Lower lobe of right lung (tissue), 2 donors: ENCODE measurements around the gene RADIL. TPM values are rescaled to one million over a fixed set of nuclear protein-coding genes. Genes with fewer than 3 reads are reported as not detected.

Experiments
- ATAC-seq, 2 donors: fragments of 200-7000 bp; cut with Tn5 transposase; one replicate each; pipeline ENCODE4 v1.9.1; 2020 to 2022; ENCODE audit warnings: mild to moderate bottlenecking in 2 of 2, moderate library complexity in 2 of 2
- DNase-seq: peaks from one replicate; pipeline ENCODE4 v3.0.0-alpha.2; 2020
- H3K27ac ChIP-seq: fragments of 200-600 bp; one replicate; pipeline ENCODE4 v1.8.0; 2022
- H3K27me3 ChIP-seq: fragments of 200-600 bp; one replicate; pipeline ENCODE4 v1.8.0; 2022; ENCODE audit warnings: low read depth
- H3K36me3 ChIP-seq: fragments of 200-600 bp; one replicate; pipeline ENCODE4 v1.8.0; 2022; ENCODE audit warnings: mild to moderate bottlenecking
- H3K4me1 ChIP-seq: fragments of 200-600 bp; one replicate; pipeline ENCODE4 v1.8.0; 2022
- H3K4me3 ChIP-seq: fragments of 200-600 bp; one replicate; pipeline ENCODE4 v1.8.0; 2022; ENCODE audit warnings: mild to moderate bottlenecking
- H3K9me3 ChIP-seq: fragments of 200-600 bp; one replicate; pipeline ENCODE4 v1.8.0; 2022
- intact Hi-C: fragments of 100-400 bp; cut with DNase I; formaldehyde crosslinking; loops from one replicate; pipeline ENCODE4 v1.11.0; 2022
- total RNA-seq: library from RNA; stranded (reverse); fragmentation: NEBNext Ultra II Directional; extraction: Animal tissue kit (Norgen Biotek cat#: 25700); gene quantifications from one replicate; pipeline ENCODE4 v1.2.1, GENCODE V29; 2021
- TF ChIP-seq, protein P1 (sequence below): fragments of 200-600 bp; IDR thresholded peaks from one replicate; pipeline ENCODE4 v1.8.0; 2022; ENCODE audit warnings: antibody characterized with exemption, mild to moderate bottlenecking
- donor health status: DM: no; HTN: yes; CAD: no; lungs with severe emphysema.

RADIL gene
- total RNA-seq, 1 donor from 2014 or later = 9.7 TPM

DNA sequence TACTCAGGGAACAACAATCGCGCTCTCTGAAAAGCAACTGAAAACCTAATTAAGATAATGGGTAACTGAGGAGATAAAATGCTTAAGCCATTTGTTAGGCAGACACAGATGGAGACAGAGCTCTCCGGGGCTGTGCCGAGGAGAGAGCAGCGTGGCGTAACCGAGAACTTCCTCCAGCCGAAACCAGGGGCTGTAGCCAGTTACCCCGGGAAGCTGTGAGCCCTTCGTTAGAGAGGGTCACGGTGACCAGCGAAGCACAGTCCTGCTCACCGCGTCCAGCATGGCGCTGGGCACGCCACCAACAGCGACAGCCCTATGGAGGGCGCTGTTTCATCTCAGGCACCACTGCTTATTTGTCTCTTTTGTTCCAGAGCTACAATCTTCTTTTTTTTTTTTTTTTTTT is 37.8 kb downstream of the RADIL start:
- no peaks in the 10 kb centered on the region for H3K36me3 ChIP-seq
- no peaks in the 10 kb centered on the region for H3K27me3 ChIP-seq
- no peak overlapping the region for H3K4me3 ChIP-seq
- intact Hi-C loops = no loop called here
- no peak for DNase-seq
- H3K4me1 ChIP-seq = no peaks in the 10 kb centered on the region
- no peak for ATAC-seq
- TF ChIP-seq, protein P1, sequence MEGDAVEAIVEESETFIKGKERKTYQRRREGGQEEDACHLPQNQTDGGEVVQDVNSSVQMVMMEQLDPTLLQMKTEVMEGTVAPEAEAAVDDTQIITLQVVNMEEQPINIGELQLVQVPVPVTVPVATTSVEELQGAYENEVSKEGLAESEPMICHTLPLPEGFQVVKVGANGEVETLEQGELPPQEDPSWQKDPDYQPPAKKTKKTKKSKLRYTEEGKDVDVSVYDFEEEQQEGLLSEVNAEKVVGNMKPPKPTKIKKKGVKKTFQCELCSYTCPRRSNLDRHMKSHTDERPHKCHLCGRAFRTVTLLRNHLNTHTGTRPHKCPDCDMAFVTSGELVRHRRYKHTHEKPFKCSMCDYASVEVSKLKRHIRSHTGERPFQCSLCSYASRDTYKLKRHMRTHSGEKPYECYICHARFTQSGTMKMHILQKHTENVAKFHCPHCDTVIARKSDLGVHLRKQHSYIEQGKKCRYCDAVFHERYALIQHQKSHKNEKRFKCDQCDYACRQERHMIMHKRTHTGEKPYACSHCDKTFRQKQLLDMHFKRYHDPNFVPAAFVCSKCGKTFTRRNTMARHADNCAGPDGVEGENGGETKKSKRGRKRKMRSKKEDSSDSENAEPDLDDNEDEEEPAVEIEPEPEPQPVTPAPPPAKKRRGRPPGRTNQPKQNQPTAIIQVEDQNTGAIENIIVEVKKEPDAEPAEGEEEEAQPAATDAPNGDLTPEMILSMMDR = peak; percentile 17
- H3K27ac ChIP-seq = peak overlapping the region; percentile 31
- no peaks in the 10 kb centered on the region for H3K9me3 ChIP-seq

DNA sequence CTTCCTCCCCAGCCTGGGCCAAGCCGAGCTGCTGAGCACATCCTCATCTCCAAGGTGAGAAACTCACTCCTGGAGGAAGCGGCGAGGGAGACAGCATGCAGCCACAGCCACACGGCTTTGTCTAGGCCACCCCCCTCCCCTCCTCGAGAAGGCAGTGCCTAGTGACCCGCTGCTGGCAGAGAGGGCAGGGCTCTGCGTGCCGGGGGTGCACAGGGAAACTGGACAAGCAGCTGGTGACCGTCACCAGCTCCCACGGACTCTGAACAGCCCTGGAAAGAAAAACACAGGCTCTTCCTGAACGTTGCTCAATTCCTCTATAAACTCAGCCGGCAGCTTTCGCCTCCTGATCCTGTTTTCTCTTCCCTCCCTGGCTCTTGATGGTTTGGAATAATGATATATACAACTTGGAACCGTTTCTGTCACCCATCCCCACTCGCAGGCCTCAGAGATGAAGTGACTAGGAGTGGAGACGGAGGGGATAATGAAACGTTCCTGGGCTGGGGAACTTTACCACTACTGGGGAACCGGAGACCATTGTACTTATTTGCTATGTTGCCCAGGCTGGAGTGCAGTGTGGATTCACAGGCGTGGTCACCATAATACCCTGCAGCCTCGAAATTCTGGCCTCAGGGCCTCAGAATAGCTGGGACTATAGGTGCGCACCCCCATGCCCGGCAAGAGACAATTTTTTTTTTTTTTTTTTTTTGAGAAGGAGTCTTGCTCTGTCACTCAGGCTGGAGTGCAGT is 41.0 kb downstream of the RADIL start:
- H3K9me3 ChIP-seq = no peaks in the 10 kb centered on the region
- no peak overlapping the region for H3K4me3 ChIP-seq
- H3K27me3 ChIP-seq = no peaks in the 10 kb centered on the region
- DNase-seq (no peak), ATAC-seq (peak; percentile 39 to 59)
- TF ChIP-seq, protein P1 = no peak
- intact Hi-C loops = no loop called here
- peak overlapping the region; percentile 18 for H3K27ac ChIP-seq
- H3K4me1 ChIP-seq = no peaks in the 10 kb centered on the region
- H3K36me3 ChIP-seq = no peaks in the 10 kb centered on the region

DNA sequence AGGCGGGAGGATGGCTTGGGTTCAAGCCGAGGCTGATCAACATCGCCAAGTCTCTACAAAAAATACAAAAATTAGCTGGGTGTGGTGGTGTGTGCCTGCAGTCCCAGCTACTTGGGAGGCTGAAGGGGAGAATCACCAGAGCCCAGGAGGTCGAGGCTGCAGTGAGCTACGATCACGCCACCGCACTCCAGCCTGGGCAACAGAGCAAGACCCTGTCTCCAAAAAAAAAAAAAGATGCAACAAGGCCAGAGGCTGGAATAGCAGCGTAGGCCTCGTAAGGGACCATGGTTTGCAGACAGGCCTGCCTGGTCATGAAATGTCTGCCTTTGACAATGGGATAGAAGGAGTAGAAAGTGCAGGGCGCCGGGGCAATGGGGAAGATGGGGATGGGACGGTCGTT is 41.7 kb downstream of the RADIL start:
- H3K36me3 ChIP-seq = no peaks in the 10 kb centered on the region
- TF ChIP-seq, protein P1 = no peak
- H3K4me3 ChIP-seq = no peak overlapping the region
- no peak for DNase-seq
- no peaks in the 10 kb centered on the region for H3K4me1 ChIP-seq
- peak overlapping the region; percentile 18 for H3K27ac ChIP-seq
- H3K27me3 ChIP-seq = no peaks in the 10 kb centered on the region
- ATAC-seq = no peak
- intact Hi-C loops = no loop called here
- H3K9me3 ChIP-seq = no peaks in the 10 kb centered on the region

DNA sequence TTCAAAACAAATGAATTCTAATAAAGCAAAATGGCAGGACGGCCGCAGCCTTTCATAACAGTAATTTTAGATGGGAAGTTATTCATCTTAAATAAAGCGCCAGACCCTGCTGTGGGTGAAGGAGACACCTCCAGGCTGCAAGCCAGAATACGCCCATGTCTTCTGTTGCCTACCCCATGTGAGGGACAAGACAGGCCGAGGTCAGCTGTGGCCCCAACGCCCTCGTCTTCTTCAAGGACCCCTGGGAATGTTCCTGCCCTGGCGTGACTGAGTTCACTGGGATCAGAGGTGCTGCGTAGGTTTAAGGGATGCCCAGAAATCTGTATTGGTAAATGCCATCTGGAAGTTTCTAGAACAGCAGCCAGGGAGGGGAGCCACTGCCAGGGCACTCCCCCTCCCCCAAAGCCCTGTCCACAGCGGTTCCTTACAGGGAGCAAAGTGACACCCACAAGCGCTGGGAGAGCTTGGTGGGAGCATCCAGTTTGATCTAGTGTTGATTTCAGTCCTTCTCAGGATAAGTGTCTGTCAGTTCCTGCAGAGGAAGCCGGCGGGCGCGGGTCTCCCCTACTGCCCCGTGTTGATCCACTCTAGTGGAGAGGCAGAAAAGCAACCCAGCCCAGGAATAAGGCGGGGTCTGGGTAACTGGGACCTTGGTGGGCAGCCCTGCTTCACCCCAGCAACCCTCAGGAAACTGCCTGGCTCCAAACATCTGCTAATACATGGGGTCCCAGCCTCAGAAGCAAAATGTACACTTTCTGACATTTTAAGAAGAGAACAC is 42.3 kb downstream of the RADIL start:
- TF ChIP-seq, protein P1 = no peak
- H3K4me1 ChIP-seq = no peaks in the 10 kb centered on the region
- no peak for DNase-seq
- intact Hi-C loops = no loop called here
- H3K27ac ChIP-seq = peak overlapping the region; percentile 18
- no peaks in the 10 kb centered on the region for H3K36me3 ChIP-seq
- no peak for ATAC-seq
- H3K9me3 ChIP-seq = no peaks in the 10 kb centered on the region
- no peak overlapping the region for H3K4me3 ChIP-seq
- H3K27me3 ChIP-seq = no peaks in the 10 kb centered on the region

DNA sequence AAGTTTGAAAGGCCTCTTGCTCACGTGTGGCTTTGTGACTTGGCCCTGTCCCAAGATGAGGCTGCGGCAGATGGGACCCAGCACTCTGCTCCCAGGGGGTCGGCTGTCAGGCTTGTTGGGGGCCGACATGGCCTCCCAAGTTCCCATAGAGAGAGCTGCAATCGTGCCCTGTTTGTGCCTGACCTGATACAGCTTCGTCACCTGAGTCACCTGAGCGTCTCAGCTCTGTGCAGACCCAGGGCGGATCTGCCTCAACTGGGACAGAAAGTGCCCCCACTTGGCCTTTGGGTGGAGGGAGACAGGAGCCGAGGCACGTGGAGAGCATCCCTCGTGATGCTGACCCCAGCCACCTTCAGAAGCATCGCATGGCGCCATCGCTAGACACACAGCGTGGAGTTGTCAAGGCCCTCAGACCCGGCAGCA is 43.4 kb downstream of the RADIL start:
- TF ChIP-seq, protein P1 = no peak

More for the DNA sequence above, 43.4 kb downstream of the RADIL start:
- no peak for DNase-seq
- intact Hi-C loops = no loop called here
- Histone ChIP-seq H3K9me3 (no peaks in the 10 kb centered on the region), H3K27me3 (no peaks in the 10 kb centered on the region), H3K4me3 (no peak overlapping the region), H3K36me3 (no peaks in the 10 kb centered on the region), H3K27ac (no peak overlapping the region), H3K4me1 (no peaks in the 10 kb centered on the region)
- no peak for ATAC-seq
